Measurements from ENCODE around the gene HLA-F. TPM values are rescaled to one million over a fixed set of nuclear protein-coding genes. Genes with fewer than 3 reads are reported as not detected.

Gene HLA-F
- polyA plus RNA-seq, 2 of the 4 experiments (the other 2 are of a cell fraction): 2.7 to 4.5 TPM

- Histone ChIP-seq H3K4me3 (no peak overlapping the region), H3K4me2 (no peak overlapping the region), H3K27ac (no peak overlapping the region), H3K9me3 (no peaks in the 10 kb centered on the region), H3K4me1 (peaks cover 3% of the 10 kb centered on the region; the same call in 1 of the 3 replicates)
- ATAC-seq (no peak), FAIRE-seq (no peak), DNase-seq (ENCODE audit: low read depth in 1 of 2, low spot score in 1 of 2) (no peak)
- POLR2A ChIA-PET: no interaction called here
- no peak for TF ChIP-seq ZC3H11A (IDR thresholded peaks at IDR 0.05)
- no peak for TF ChIP-seq ESRRA (IDR thresholded peaks at IDR 0.05; ENCODE audit: borderline replicate concordance, low read length)
- no peak for TF ChIP-seq POLR2A (IDR thresholded peaks at IDR 0.05; ENCODE audit: low read length)
- no peak for TF ChIP-seq RARB (CRISPR knock-in tag; IDR thresholded peaks at IDR 0.05)
- TF ChIP-seq HEYL (CRISPR knock-in tag; IDR thresholded peaks at IDR 0.05): no peak
- no peak for TF ChIP-seq NR3C1 (IDR thresholded peaks at IDR 0.05)
- TF ChIP-seq MAFK (IDR thresholded peaks at IDR 0.05; ENCODE audit: partially characterized antibody): no peak
- TF ChIP-seq MAZ (IDR thresholded peaks at IDR 0.05; ENCODE audit: borderline replicate concordance, low read depth, low read length): no peak
- no peak for TF ChIP-seq RNF2 (IDR thresholded peaks at IDR 0.05; ENCODE audit: borderline replicate concordance, low read depth)
- TF ChIP-seq KDM5A (IDR thresholded peaks at IDR 0.05): no peak
- no peak for TF ChIP-seq RAD21 (conservative IDR thresholded peaks at IDR 0.05 in 1 of 2, IDR thresholded peaks at IDR 0.05 in 1 of 2)
- TF ChIP-seq PBX3 (IDR thresholded peaks at IDR 0.05): no peak
- no peak for TF ChIP-seq BCL3 (IDR thresholded peaks at IDR 0.05)
- no peak for TF ChIP-seq EP300 (IDR thresholded peaks at IDR 0.05)
- CTCF ChIA-PET: interaction anchor here (1.6 kb wide), 1 partner anchor 23 kb away, joined by 3 read pairs; no protein-coding TSS in a partner anchor
- 77% methylated on average over 2 of the region's 3 CpGs for WGBS (ENCODE audit: missing lambda C conversion rate)
Observed at GRCh38 chr6:29760328-29760727, 37.1 kb downstream of the HLA-F start.

- TF ChIP-seq NR3C1 (IDR thresholded peaks at IDR 0.05): no peak
- no peak for TF ChIP-seq TFCP2L1 (CRISPR knock-in tag; IDR thresholded peaks at IDR 0.05)
- no peak for TF ChIP-seq KDM1A (IDR thresholded peaks at IDR 0.05; ENCODE audit: low read depth)
- TF ChIP-seq CTCF (IDR thresholded peaks at IDR 0.05): no peak
- TF ChIP-seq E2F6 (IDR thresholded peaks at IDR 0.05; ENCODE audit: borderline replicate concordance, low read depth): no peak
- no peak for TF ChIP-seq POLR2AphosphoS2 (conservative IDR thresholded peaks at IDR 0.05; ENCODE audit: low read length)
- TF ChIP-seq HES2 (IDR thresholded peaks at IDR 0.05): no peak
- TF ChIP-seq EP300 (IDR thresholded peaks at IDR 0.05): no peak
- TF ChIP-seq PBX3 (IDR thresholded peaks at IDR 0.05): no peak
- DNase-seq (ENCODE audit: low read depth in 1 of 2, low spot score in 1 of 2) (no peak), ATAC-seq (no peak), FAIRE-seq (no peak)
- H3K9me3 ChIP-seq: no peaks in the 10 kb centered on the region
- 13% methylated on average over 4 of the region's 4 CpGs for WGBS (ENCODE audit: missing lambda C conversion rate)
- H3K27ac ChIP-seq: no peak overlapping the region
- H3K4me1 ChIP-seq: peaks cover 3% of the 10 kb centered on the region; the same call in 1 of the 3 replicates
- no peak overlapping the region for H3K4me2 ChIP-seq
- CTCF ChIA-PET: interaction anchor here (1.4 kb wide), 1 partner anchor 13 kb away, joined by 4 read pairs; no protein-coding TSS in a partner anchor
- no peak overlapping the region for H3K4me3 ChIP-seq
- POLR2A ChIA-PET: no interaction called here
Observed at GRCh38 chr6:29762051-29762450, 38.8 kb downstream of the HLA-F start.
